HG02610 (cell line): ENCODE measurements around the gene IL10.
"Not testable (repeated sequence)": the region's sequence is repeated elsewhere in the genome, so short reads cannot be mapped to it uniquely, and the experiment has no call there.

ENCODE experiments used
- ATAC-seq: cut with Tn5 transposase; IDR thresholded peaks from one replicate; pipeline ENCODE4 v1.9.1; 2021; ENCODE audit warnings: mild to moderate bottlenecking, moderate library complexity; ENCODE audit not compliant: unreplicated experiment

The IL10 gene

GRCh38 chr1:206768472-206769303 lies 3.6 kb downstream of the IL10 start:
- ATAC-seq, result no peak

DNA sequence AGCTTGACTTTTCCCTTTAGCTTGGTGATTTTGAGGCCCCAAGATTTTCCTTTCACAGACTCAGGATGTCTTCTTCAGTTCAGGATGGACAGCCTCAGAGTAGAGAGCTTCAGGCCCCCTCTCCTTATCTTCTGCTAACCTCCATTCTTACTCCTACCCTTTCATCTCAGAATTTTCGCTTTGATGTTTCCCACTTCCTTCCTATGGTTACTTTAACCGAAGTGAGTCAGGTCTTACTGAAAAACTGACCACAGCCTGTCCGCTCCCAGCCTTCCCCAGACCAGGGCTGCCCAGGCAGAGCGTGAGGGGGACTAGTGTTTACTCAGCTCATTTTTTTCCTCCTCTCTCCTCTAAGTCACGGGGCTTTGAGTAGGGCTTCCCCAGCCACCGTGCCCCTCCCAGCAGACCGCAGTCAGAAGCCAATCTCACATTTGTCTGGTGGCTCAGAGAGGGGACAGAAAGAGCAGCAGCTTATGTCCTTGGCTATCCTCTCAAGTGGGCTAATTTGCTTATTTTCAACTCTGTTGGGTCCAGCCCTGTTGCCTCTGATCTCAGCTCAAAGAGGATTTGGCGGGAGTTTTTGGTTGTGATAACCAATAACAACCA lies 5.9 kb downstream of the IL10 start:
- peak; percentile 65 for ATAC-seq

DNA sequence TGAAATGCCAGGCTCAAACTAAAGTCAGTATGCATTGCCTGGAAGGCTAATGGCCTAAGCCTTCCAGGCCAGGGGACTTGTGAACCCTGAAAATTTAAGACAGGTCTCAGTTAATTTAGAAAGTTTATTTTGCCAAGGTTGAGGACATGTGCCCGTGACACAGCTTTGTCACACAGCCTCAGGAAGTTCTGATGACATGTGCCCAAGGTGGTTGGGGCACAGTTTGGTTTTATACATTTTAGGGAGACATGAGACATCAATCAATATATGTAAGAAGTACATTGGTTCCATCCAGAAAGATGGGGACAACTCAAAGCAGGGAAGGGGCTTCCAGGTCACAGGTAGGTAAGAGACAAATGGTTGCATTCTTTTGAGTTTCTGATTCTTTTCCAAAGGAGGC lies 6.5 kb downstream of the IL10 start:
- ATAC-seq, result not testable (repeated sequence)

GRCh38 chr1:206762741-206763364 lies 9.4 kb downstream of the IL10 start:
- not testable (repeated sequence) for ATAC-seq

DNA sequence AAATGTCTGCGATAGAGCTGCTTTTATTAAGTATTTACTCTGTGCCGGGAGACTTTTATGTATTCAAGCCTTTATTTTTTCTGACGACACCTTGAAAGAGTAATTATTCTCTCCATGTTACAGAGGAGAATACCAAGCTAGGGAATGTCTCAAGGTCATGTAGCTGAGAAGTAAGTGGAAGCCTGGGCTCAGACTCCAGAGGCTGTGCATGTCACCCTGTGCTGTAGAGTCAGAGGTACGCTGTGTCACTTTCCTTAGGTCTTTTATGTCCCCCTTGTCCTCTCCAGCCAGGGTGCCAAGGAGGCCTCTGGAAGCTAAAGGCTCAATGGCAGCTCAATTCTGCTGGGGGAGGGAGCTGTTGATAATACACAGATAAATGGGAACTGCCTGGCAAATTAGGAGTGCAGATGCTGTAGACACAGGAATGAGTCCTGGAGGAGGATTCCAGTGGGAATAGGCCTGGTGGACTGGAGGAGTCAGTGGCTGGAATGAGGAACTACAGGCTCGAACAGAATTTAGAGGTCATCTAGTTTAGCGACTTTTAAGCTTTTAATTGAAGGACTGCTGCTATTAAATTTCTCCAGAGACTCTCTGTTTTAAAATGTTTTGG lies 11.0 kb downstream of the IL10 start:
- ATAC-seq, result no peak

DNA sequence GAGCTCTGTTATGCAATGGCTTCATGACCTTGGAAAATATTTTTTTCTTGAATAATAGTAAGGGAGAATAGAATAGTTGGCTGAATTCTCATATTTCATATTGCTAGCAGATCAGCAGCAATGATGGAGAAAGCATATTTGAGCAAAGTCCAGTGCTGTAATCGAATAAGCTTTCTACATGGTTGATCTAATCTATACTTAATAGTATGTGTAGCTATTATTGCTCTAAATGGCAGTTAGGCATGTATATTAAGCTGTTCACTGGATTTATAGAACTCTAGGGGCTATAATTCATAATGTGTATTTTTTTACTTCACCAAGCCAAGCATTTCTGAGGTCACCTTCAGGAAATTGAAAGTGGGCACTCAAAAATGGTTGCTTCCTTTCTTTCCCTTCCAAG lies 11.7 kb downstream of the IL10 start:
- ATAC-seq, result no peak

GRCh38 chr1:206757524-206758266 lies 14.6 kb downstream of the IL10 start:
- ATAC-seq, result no peak

DNA sequence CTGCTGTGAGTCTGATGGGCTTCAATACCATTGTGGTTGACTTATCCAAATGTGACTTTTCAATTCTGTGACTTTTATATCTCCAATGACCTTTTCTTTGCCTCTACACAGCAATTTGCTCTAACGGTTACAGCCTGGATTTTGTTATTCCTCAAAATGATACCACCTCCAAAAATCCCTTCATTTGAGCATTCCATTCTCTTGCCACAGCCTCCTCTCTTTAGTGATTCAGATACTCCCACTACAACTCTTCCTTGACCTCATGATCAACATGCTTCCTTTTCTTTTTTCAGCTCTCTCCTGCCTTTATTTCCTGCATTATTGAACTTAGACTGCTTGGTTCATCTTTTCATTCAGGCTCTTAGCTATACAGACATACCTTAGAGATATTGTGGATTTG lies 18.3 kb downstream of the IL10 start:
- no peak for ATAC-seq

- no peak for ATAC-seq
These were observed 19.2 kb downstream of the IL10 start for GRCh38 chr1:206753141-206753540.

GRCh38 chr1:206752481-206752880 lies 19.8 kb downstream of the IL10 start:
- no peak for ATAC-seq

- ATAC-seq, result no peak
These were observed 20.4 kb downstream of the IL10 start for GRCh38 chr1:206751891-206752290.

DNA sequence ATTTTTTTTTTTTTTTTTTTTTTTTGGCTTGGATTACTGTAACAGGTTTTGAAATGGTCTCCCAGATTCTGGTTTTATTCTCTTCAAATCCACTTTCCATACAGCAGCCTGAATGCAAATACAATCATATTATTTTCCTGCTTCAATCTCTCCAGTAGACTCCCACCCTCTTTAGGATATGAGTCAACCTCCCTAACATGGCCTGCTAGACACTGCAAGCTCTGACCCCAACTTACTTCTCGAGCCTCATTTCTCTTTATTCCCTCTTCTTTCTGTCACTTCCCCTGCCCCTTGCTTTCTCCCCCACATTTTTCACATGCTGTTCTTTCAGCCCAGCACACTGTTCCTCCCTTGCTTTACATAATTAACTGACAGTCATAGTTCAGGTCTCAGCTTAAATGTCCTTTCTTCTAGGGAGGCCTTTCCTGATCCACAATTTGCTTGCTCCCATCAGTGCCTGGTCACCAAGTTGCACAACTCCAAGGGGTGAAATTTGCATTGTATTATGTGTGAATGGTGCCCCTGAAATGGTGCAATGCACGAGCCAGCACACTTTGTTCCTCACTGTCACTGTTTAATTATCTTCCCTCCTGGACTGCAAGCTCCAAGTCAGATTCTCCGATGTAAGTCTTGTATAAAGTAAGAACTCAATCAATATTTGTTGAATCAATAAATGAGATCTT lies 23.8 kb downstream of the IL10 start:
- no peak for ATAC-seq

DNA sequence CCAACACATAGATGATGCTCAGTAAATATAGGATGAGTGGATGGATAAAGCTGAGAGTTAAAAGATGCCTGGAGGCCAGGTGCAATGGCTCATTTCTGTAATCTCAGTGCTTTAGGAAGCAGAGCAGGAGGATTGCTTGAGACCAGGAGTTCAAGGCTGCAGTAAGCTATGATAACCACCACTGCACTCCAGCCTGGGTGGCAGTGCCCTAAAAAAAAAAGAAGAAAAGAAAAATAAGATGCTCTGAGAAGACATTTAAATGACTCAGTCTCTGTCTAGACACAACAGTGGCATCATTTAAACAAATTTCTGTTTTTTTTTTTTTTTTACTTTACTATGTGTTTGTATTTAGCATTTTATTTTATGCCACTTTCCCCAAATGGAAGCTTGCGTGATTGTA lies 27.0 kb downstream of the IL10 start:
- no peak for ATAC-seq

GRCh38 chr1:206744683-206745082 lies 27.6 kb downstream of the IL10 start:
- no peak for ATAC-seq

DNA sequence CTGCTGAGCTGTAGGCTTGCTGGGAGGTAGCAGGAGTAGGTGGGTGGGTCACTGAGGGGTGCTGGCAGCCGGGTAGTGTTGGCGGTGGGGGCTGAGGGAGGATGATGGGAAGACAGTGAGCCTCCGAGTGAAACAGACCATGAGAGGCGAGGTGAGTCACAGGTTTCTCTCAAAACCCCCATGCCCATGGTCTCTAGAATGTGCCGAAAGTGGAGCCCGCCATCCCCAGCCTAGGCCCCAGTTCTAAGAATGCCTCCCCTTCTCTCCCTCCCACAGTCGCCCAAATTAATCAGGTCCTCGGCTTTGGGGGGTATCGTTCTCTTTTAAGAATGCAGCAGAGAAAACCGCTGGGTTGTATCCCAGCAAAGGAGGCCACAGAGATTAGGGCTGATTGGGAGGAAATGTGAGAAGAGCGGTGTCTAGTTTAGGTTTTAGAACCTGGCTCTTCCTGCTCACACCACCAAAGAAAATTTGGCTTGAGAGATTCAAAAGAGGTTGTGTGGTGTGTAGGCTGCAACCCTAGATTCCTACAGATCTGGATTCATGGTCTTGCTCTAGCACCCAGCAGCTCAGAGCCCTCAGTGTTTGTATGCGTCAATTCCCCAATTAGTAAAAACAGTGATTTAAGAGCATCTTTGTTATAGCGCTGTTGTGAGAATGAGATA lies 29.4 kb downstream of the IL10 start:
- ATAC-seq, result no peak

- no peak for ATAC-seq
These were observed 31.1 kb downstream of the IL10 start for GRCh38 chr1:206741142-206741701.

- ATAC-seq, result peak; percentile 84
These were observed 32.8 kb downstream of the IL10 start for GRCh38 chr1:206739411-206740076.

GRCh38 chr1:206738370-206739366 lies 33.6 kb downstream of the IL10 start:
- ATAC-seq, result no peak
